ENCODE results near the gene MACROD1.
"Not testable (repeated sequence)": the region's sequence is repeated elsewhere in the genome, so short reads cannot be mapped to it uniquely, and the experiment has no call there.

MACROD1 gene

GRCh38 chr11:64185175-64185692 lies 19.3 kb upstream of the MACROD1 start:
- peak; percentile 45 for DNase-seq

- DNase-seq, result no peak
These were observed 18.0 kb upstream of the MACROD1 start for GRCh38 chr11:64183890-64184289.

- peak; percentile 65 for DNase-seq
These were observed 15.8 kb upstream of the MACROD1 start for GRCh38 chr11:64181506-64182411.

GRCh38 chr11:64180891-64181290 lies 15.0 kb upstream of the MACROD1 start:
- no peak for DNase-seq

GRCh38 chr11:64178951-64179639 lies 13.2 kb upstream of the MACROD1 start:
- DNase-seq, result no peak

- no peak for DNase-seq
These were observed 12.3 kb upstream of the MACROD1 start for GRCh38 chr11:64178203-64178602.

- no peak for DNase-seq
These were observed 10.8 kb upstream of the MACROD1 start for GRCh38 chr11:64176751-64177150.

- no peak for DNase-seq
These were observed 7.9 kb upstream of the MACROD1 start for GRCh38 chr11:64173616-64174355.

GRCh38 chr11:64170419-64170818 lies 4.5 kb upstream of the MACROD1 start:
- no peak for DNase-seq

- no peak for DNase-seq
These were observed 452 bp downstream of the MACROD1 start for GRCh38 chr11:64165481-64165841.

GRCh38 chr11:64164392-64165312 lies 1.3 kb downstream of the MACROD1 start:
- no peak for DNase-seq

- DNase-seq, result no peak
These were observed 2.0 kb downstream of the MACROD1 start for GRCh38 chr11:64163951-64164350.

GRCh38 chr11:64162769-64163168 lies 3.1 kb downstream of the MACROD1 start:
- not testable (repeated sequence) for DNase-seq

- no peak for DNase-seq
These were observed 4.9 kb downstream of the MACROD1 start for GRCh38 chr11:64161037-64161436.

GRCh38 chr11:64157631-64158394 lies 8.1 kb downstream of the MACROD1 start:
- DNase-seq, result no peak

- no peak for DNase-seq
These were observed 9.5 kb downstream of the MACROD1 start for GRCh38 chr11:64156235-64157011.

GRCh38 chr11:64153812-64154211 lies 12.1 kb downstream of the MACROD1 start:
- DNase-seq, result no peak

GRCh38 chr11:64152841-64153691 lies 12.8 kb downstream of the MACROD1 start:
- peak; percentile 6 for DNase-seq

GRCh38 chr11:64151337-64151736 lies 14.6 kb downstream of the MACROD1 start:
- DNase-seq, result no peak
